Gastrocnemius medialis (tissue), 4 donors: ENCODE measurements around the gene OR2K2. TPM values are rescaled to one million over a fixed set of nuclear protein-coding genes. Genes with fewer than 3 reads are reported as not detected.

Experiments used
- ATAC-seq, 2 donors: fragments of 150-250 bp; one replicate each; pipeline ENCODE4 v1.9.1; 2016
- DNase-seq, 2 donors: peaks; one replicate each; pipeline ENCODE4 v3.0.0-alpha.2; 2019
- H3K27ac ChIP-seq, 4 donors: fragments of 200-600 bp; sonication (generic); 1 replicate in 1 of 4; 2 replicates in 3 of 4; pipeline ENCODE4 v1.5.1; 2016 to 2018; ENCODE audit warnings: mild to moderate bottlenecking in 2 of 4, moderate library complexity in 1 of 4
- H3K27me3 ChIP-seq, 3 donors: fragments of 200-600 bp; sonication (generic) in 2 of 3; 1 replicate in 1 of 3; 2 replicates in 2 of 3; pipeline versions ENCODE4 v1.5.1 to v1.6.0; 2016 to 2019; ENCODE audit warnings: mild to moderate bottlenecking in 1 of 3, moderate library complexity in 1 of 3
- H3K36me3 ChIP-seq, 2 donors: fragments of 200-600 bp; sonication (generic) in 1 of 2; one replicate each; pipeline ENCODE4 v1.5.1; 2017 to 2018
- H3K4me1 ChIP-seq, 2 donors: fragments of 200-600 bp; sonication (generic) in 1 of 2; one replicate each; pipeline ENCODE4 v1.5.1; 2016 to 2017; ENCODE audit warnings: mild to moderate bottlenecking in 2 of 2
- H3K4me3 ChIP-seq, 4 donors: fragments of 200-600 bp; sonication (generic) in 3 of 4; 1 replicate in 1 of 4; 2 replicates in 3 of 4; pipeline ENCODE4 v1.5.1; 2016 to 2019; ENCODE audit warnings: mild to moderate bottlenecking in 2 of 4
- H3K9me3 ChIP-seq, 3 donors: fragments of 200-600 bp; sonication (generic) in 2 of 3; 1 replicate in 1 of 3; 2 replicates in 2 of 3; pipeline ENCODE4 v1.5.1; 2016 to 2019
- CTCF ChIP-seq, 5 experiments: fragments of 450-650 bp in 3 of 5; fragments of 200-600 bp in 2 of 5; sonication (generic) in 2 of 5; IDR thresholded peaks in 4 of 5; conservative IDR thresholded peaks in 1 of 5; 1 replicate in 4 of 5; 2 replicates in 1 of 5; pipeline ENCODE4 v1.5.1; 2016 to 2019; ENCODE audit warnings: antibody characterized with exemption in 5 of 5, mild to moderate bottlenecking in 3 of 5, moderate library complexity in 3 of 5
- POLR2A ChIP-seq, 2 donors: fragments of 450-650 bp; IDR thresholded peaks; one replicate each; pipeline ENCODE4 v1.6.1; 2017; ENCODE audit warnings: antibody characterized with exemption in 2 of 2, mild to moderate bottlenecking in 2 of 2, moderate library complexity in 2 of 2
- in situ Hi-C, 4 donors: fragments of 200-750 bp; cut with MboI; loops; one replicate each; pipeline versions ENCODE4 v1.15.0 to v1.8.0; 2017; ENCODE audit warnings: low sequenced_read_pairs in 4 of 4
- intact Hi-C: fragments of 100-400 bp; cut with DNase I; formaldehyde crosslinking; loops from one replicate; pipeline ENCODE4 v1.15.1; 2023; ENCODE audit warnings: low total_unique reads
- total RNA-seq, 4 donors: library from RNA; depleted of rRNA; stranded (reverse); fragments of >200 nt; gene quantifications; one replicate each; pipeline versions ENCODE4 v1.1.0 to v1.2.3, GENCODE V29; 2016

The OR2K2 gene
- total RNA-seq, 4 donors from 2014 or later: 6.7 TPM; not detected in 3

- DNase-seq: no peak
- H3K27me3 ChIP-seq: no peaks in the 10 kb centered on the region
- peak overlapping the region in 2 of 4 donors; percentile 5 to 28 for H3K27ac ChIP-seq
- TF ChIP-seq CTCF (IDR thresholded peaks at IDR 0.05 in 4 of 5, conservative IDR thresholded peaks at IDR 0.05 in 1 of 5) (no peak), POLR2A (IDR thresholded peaks at IDR 0.05) (no peak)
- ATAC-seq: no peak
- in situ Hi-C loops: loop anchor here (5.0 to 25.0 kb wide), 3 partner anchors 236 to 663 kb away; no protein-coding TSS in a partner anchor
- H3K4me1 ChIP-seq: no peaks in the 10 kb centered on the region
- no peaks in the 10 kb centered on the region for H3K9me3 ChIP-seq
- intact Hi-C loops: loop anchor here (5.0 kb wide), 1 partner anchor 261 kb away; the partner anchor contains the start of gene LPAR1
- no peaks in the 10 kb centered on the region for H3K36me3 ChIP-seq
- H3K4me3 ChIP-seq: no peak overlapping the region
Observed at GRCh38 chr9:111298111-111298510, 31.9 kb downstream of the OR2K2 start.

- Histone ChIP-seq H3K27ac (no peak overlapping the region), H3K27me3 (no peaks in the 10 kb centered on the region), H3K4me1 (no peaks in the 10 kb centered on the region), H3K36me3 (no peaks in the 10 kb centered on the region), H3K9me3 (no peaks in the 10 kb centered on the region), H3K4me3 (no peak overlapping the region)
- ATAC-seq: no peak
- intact Hi-C loops (loop anchor here (5.0 kb wide), 1 partner anchor 260 kb away; the partner anchor contains the start of gene LPAR1), in situ Hi-C loops (loop anchor here (5.0 to 25.0 kb wide), 3 partner anchors 235 to 662 kb away; no protein-coding TSS in a partner anchor)
- TF ChIP-seq POLR2A (IDR thresholded peaks at IDR 0.05): no peak
- no peak for TF ChIP-seq CTCF (IDR thresholded peaks at IDR 0.05 in 4 of 5, conservative IDR thresholded peaks at IDR 0.05 in 1 of 5)
- no peak for DNase-seq
Observed at GRCh38 chr9:111297066-111297824, 32.8 kb downstream of the OR2K2 start.

- ATAC-seq (no peak), DNase-seq (no peak)
- in situ Hi-C loops (loop anchor here (5.0 to 25.0 kb wide), 3 partner anchors 233 to 660 kb away; no protein-coding TSS in a partner anchor), intact Hi-C loops (loop anchor here (5.0 kb wide), 1 partner anchor 258 kb away; the partner anchor contains the start of gene LPAR1)
- no peaks in the 10 kb centered on the region for H3K4me1 ChIP-seq
- H3K36me3 ChIP-seq: no peaks in the 10 kb centered on the region
- H3K27ac ChIP-seq: no peak overlapping the region
- no peaks in the 10 kb centered on the region for H3K27me3 ChIP-seq
- no peak overlapping the region for H3K4me3 ChIP-seq
- no peak for TF ChIP-seq CTCF (IDR thresholded peaks at IDR 0.05 in 4 of 5, conservative IDR thresholded peaks at IDR 0.05 in 1 of 5)
- TF ChIP-seq POLR2A (IDR thresholded peaks at IDR 0.05): no peak
- no peaks in the 10 kb centered on the region for H3K9me3 ChIP-seq
Observed at GRCh38 chr9:111294691-111295451, 35.2 kb downstream of the OR2K2 start.

- H3K27me3 ChIP-seq: no peaks in the 10 kb centered on the region
- no peak for DNase-seq
- TF ChIP-seq POLR2A (IDR thresholded peaks at IDR 0.05) (no peak), CTCF (IDR thresholded peaks at IDR 0.05 in 4 of 5, conservative IDR thresholded peaks at IDR 0.05 in 1 of 5) (no peak)
- no peak overlapping the region for H3K27ac ChIP-seq
- no peak overlapping the region for H3K4me3 ChIP-seq
- ATAC-seq: no peak
- no peaks in the 10 kb centered on the region for H3K9me3 ChIP-seq
- intact Hi-C loops (no loop called here), in situ Hi-C loops (loop anchor here in 2 of 4 donors (25.0 kb wide), 1 partner anchor 225 kb away; no protein-coding TSS in a partner anchor)
- no peaks in the 10 kb centered on the region for H3K4me1 ChIP-seq
- no peaks in the 10 kb centered on the region for H3K36me3 ChIP-seq
Observed at GRCh38 chr9:111287127-111287526, 42.9 kb downstream of the OR2K2 start.
